Loucy (cell line): ENCODE measurements around the gene AFF1.

Experiments used
- H2AFZ ChIP-seq: fragments of 200-600 bp; sonication (generic); 2 replicates; pipeline ENCODE4 v1.6.0; 2016; ENCODE audit warnings: antibody characterized with exemption, mild to moderate bottlenecking, low read length, moderate library complexity
- H3F3A ChIP-seq: fragments of 200-600 bp; 2 replicates; pipeline ENCODE4 v1.6.0; 2016; ENCODE audit warnings: antibody characterized with exemption, low read depth, mild to moderate bottlenecking
- H3K27me3 ChIP-seq: fragments of 200-600 bp; sonication (generic); 2 replicates; pipeline ENCODE4 v1.6.1; 2014; ENCODE audit warnings: low read length, mild to moderate bottlenecking; ENCODE audit not compliant: insufficient read depth, poor library complexity, severe bottlenecking
- H3K36me3 ChIP-seq: fragments of 200-600 bp; sonication (generic); 2 replicates; pipeline ENCODE4 v1.6.1; 2016; ENCODE audit warnings: low read length; ENCODE audit not compliant: insufficient read depth
- H3K4me1 ChIP-seq: fragments of 200-600 bp; sonication (generic); 2 replicates; pipeline ENCODE4 v1.5.1; 2014; ENCODE audit warnings: low read length, mild to moderate bottlenecking; ENCODE audit not compliant: insufficient read depth, poor library complexity, severe bottlenecking
- H3K4me2 ChIP-seq: fragments of 200-600 bp; sonication (generic); 2 replicates; pipeline ENCODE4 v1.6.0; 2014; ENCODE audit warnings: antibody characterized with exemption, low read length, low read depth, mild to moderate bottlenecking; ENCODE audit not compliant: poor library complexity, severe bottlenecking
- H3K4me3 ChIP-seq: fragments of 200-600 bp; sonication (generic); 2 replicates; pipeline ENCODE4 v1.5.1; 2014; ENCODE audit warnings: low read length, mild to moderate bottlenecking, mixed read lengths; ENCODE audit not compliant: poor library complexity, severe bottlenecking
- H3K79me2 ChIP-seq: fragments of 200-600 bp; sonication (generic); 2 replicates; pipeline ENCODE4 v1.6.1; 2014; ENCODE audit warnings: low read length; ENCODE audit not compliant: insufficient read depth
- H3K9ac ChIP-seq: fragments of 200-600 bp; sonication (generic); 2 replicates; pipeline ENCODE4 v1.6.0; 2014; ENCODE audit warnings: mild to moderate bottlenecking, low read depth, low read length, moderate library complexity; ENCODE audit not compliant: poor library complexity, severe bottlenecking
- H3K9me2 ChIP-seq: fragments of 200-600 bp; sonication (generic); replicated peaks from 2 replicates; pipeline ENCODE4 v1.6.1; 2016; ENCODE audit warnings: low read depth, low read length, mixed read lengths
- H3K9me3 ChIP-seq: fragments of 200-600 bp; sonication (generic); 2 replicates; pipeline ENCODE4 v1.6.1; 2014; ENCODE audit warnings: mild to moderate bottlenecking, antibody characterized with exemption, low read length, low read depth; ENCODE audit not compliant: insufficient read depth
- H4K20me1 ChIP-seq: fragments of 200-600 bp; sonication (generic); 2 replicates; pipeline ENCODE4 v1.6.0; 2014; ENCODE audit warnings: antibody characterized with exemption, low read length, mild to moderate bottlenecking; ENCODE audit not compliant: insufficient read depth, poor library complexity, severe bottlenecking
- CTCF ChIP-seq: fragments of 200-600 bp; sonication (generic); conservative IDR thresholded peaks from 2 replicates; pipeline ENCODE4 v1.5.1; 2014; ENCODE audit warnings: mild to moderate bottlenecking, antibody characterized with exemption, low read length
- EZH2phosphoT487 ChIP-seq: fragments of 200-600 bp; IDR thresholded peaks from 2 replicates; pipeline ENCODE4 v1.6.1; 2018; ENCODE audit warnings: antibody characterized with exemption, mild to moderate bottlenecking, moderate library complexity, borderline replicate concordance

Gene AFF1

GRCh38 chr4:86939729-86940575, 5.1 kb downstream of the AFF1 start:
- peaks cover 66% of the 10 kb centered on the region for H3K4me1 ChIP-seq

DNA sequence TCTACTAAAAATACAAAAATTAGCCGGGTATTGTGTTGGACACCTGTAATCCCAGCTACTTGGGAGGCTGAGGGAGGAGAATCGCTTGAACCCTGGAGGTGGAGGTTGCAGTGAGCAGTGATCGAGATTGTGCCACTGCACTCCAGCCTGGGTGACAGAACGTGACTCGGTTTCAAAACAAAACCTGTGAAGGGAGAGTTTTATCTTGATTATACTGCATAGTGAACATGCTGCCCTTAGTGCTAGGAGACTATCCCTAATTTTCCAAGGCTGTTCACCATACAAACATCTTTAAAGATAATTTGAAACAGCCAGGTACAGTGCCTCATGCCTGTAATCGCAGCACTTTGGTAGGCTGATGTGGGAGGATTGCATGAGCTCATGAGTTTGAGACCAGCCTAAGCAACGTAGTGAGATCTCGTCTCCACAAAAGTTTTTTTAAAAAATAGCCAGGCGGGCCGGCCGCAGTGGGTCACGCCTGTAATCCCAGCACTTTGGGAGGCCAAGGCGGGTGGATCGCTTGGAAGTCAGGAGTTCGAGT, 6.2 kb downstream of the AFF1 start:
- no peaks in the 10 kb centered on the region for H3K27me3 ChIP-seq
- H4K20me1 ChIP-seq = peaks cover 21% of the 10 kb centered on the region
- H3K9me2 ChIP-seq = no peaks in the 10 kb centered on the region
- peak overlapping the region; percentile 93 for H3K4me2 ChIP-seq
- TF ChIP-seq CTCF (no peak), EZH2phosphoT487 (no peak)
- H3K4me1 ChIP-seq = peaks cover 76% of the 10 kb centered on the region
- no peaks in the 10 kb centered on the region for H3K9me3 ChIP-seq
- H3K9ac ChIP-seq = no peak overlapping the region
- peaks cover 98% of the 10 kb centered on the region for H3K79me2 ChIP-seq
- no peaks in the 10 kb centered on the region for H3F3A ChIP-seq
- H3K36me3 ChIP-seq = no peaks in the 10 kb centered on the region
- no peak overlapping the region for H3K4me3 ChIP-seq
- H2AFZ ChIP-seq = no peak overlapping the region

More at GRCh38 chr4:86939729-86940575, 5.1 kb downstream of the AFF1 start:
- peak overlapping the region; percentile 81 for H3K9ac ChIP-seq
- no peaks in the 10 kb centered on the region for H3K9me2 ChIP-seq
- H2AFZ ChIP-seq = no peak overlapping the region
- H4K20me1 ChIP-seq = peaks cover 17% of the 10 kb centered on the region
- peaks cover 96% of the 10 kb centered on the region for H3K79me2 ChIP-seq
- H3F3A ChIP-seq = no peaks in the 10 kb centered on the region
- no peaks in the 10 kb centered on the region for H3K9me3 ChIP-seq
- H3K4me2 ChIP-seq = peak overlapping the region; percentile 93
- no peaks in the 10 kb centered on the region for H3K36me3 ChIP-seq
- no peaks in the 10 kb centered on the region for H3K27me3 ChIP-seq
- H3K4me3 ChIP-seq = peak overlapping the region; percentile 78
- no peak for TF ChIP-seq CTCF
- no peak for TF ChIP-seq EZH2phosphoT487

DNA sequence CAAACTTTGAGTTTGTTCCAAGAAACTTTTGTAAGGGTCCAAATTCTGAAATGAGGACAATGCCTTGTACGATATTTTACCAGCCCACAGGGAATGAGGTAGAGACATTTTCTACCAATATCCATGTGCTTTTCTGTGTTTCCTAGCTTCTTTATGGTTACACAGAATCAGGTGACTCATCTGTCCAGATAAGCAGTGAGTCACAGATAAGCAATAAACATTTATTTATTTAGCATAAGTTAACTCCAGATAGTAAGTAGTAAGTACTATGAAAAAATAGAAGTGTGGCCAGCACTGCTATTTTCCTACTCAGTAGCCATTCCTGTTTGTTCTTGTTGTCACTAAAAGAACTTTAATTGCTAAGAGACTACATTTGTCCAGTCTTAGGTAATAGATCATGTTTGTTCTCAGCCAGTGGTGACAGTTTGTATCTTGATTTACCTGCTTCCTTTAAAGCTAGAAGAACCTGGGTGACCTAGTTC, 7.4 kb downstream of the AFF1 start:
- H3K4me1 ChIP-seq = peaks cover 79% of the 10 kb centered on the region
- H3F3A ChIP-seq = peaks cover 2% of the 10 kb centered on the region; the same call in 1 of the 2 replicates
- H3K36me3 ChIP-seq = no peaks in the 10 kb centered on the region
- H3K27me3 ChIP-seq = no peaks in the 10 kb centered on the region
- TF ChIP-seq CTCF (no peak), EZH2phosphoT487 (no peak)
- peaks cover 98% of the 10 kb centered on the region for H3K79me2 ChIP-seq
- no peak overlapping the region for H3K9ac ChIP-seq
- H4K20me1 ChIP-seq = peaks cover 28% of the 10 kb centered on the region
- peak overlapping the region; percentile 40 for H3K4me2 ChIP-seq
- H3K9me3 ChIP-seq = no peaks in the 10 kb centered on the region
- H3K4me3 ChIP-seq = peak overlapping the region; percentile 20
- H2AFZ ChIP-seq = no peak overlapping the region
- no peaks in the 10 kb centered on the region for H3K9me2 ChIP-seq
